ENCODE results near the gene ADNP. TPM values are rescaled to one million over a fixed set of nuclear protein-coding genes. Genes with fewer than 3 reads are reported as not detected.

Gene ADNP
- total RNA-seq, 1 experiment from 2014 or later = 143 TPM

DNA sequence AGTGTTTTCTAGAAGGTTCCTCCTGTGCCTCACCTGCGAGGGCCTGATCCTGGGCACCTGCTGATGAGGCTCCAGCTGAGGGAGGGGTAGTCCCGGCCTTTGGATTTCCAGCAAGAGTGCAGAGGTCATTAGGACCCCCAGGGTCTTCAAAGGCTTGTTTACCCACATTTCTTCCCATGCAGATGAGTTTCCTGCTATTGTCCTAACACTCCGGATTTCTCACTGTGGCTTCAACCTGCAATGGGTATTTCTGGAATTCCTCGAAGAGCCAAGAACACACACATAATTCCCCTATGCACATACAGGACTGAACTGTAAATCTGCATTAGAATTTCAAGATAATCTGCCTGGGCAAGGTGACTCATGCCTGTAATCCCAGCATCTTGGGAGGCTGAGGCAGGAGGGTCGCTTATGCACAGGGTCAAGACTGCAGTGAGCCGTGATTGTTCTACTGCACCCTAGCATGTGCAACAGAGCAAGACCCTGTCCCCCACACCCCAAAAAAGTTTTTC lies 53.9 kb downstream of the ADNP start:
- H2BK20ac ChIP-seq (ENCODE audit: low read depth, low read length, poor library complexity, severe bottlenecking) = no peak overlapping the region
- H3K27ac ChIP-seq (ENCODE audit: insufficient read length, low read depth, low read length) = no peak overlapping the region
- no peak overlapping the region for H4K91ac ChIP-seq (ENCODE audit: insufficient read length, low read depth, low read length)
- no peak overlapping the region for H3K18ac ChIP-seq (ENCODE audit: insufficient read length, low read depth, low read length)
- no peaks in the 10 kb centered on the region for H3K23me2 ChIP-seq (ENCODE audit: insufficient read length, low read depth, low read length, poor library complexity, severe bottlenecking)
- H3K14ac ChIP-seq (ENCODE audit: insufficient read depth, low read length) = no peak overlapping the region
- peaks cover 13 to 38% (median 26%) of the 10 kb centered on the region in 3 experiments for H3K36me3 Mint-ChIP-seq (ENCODE audit: insufficient read depth in 1 of 3, low read depth in 3 of 3)
- H3K27ac Mint-ChIP-seq = no peak overlapping the region; a peak in 1 of 7 replicates
- H3K4me1 ChIP-seq (ENCODE audit: insufficient read depth, low read length) = no peaks in the 10 kb centered on the region
- no peak overlapping the region for H3K9ac ChIP-seq (ENCODE audit: extremely low read depth, insufficient read length, low read length)
- no peak overlapping the region for H3K4me2 ChIP-seq (ENCODE audit: insufficient read depth, insufficient read length, low read length)
- H3K4ac ChIP-seq (ENCODE audit: low read depth, low read length) = no peak overlapping the region
- H3K9me3 ChIP-seq (ENCODE audit: control insufficient read depth, low read depth, low read length) = no peaks in the 10 kb centered on the region
- no peaks in the 10 kb centered on the region for H3K27me3 ChIP-seq (ENCODE audit: insufficient read depth, low read length)
- H3K4me1 Mint-ChIP-seq = peaks cover 24 to 30% of the 10 kb centered on the region in 2 experiments
- H2BK12ac ChIP-seq (ENCODE audit: insufficient read length, low read depth, low read length) = no peak overlapping the region
- H3K23ac ChIP-seq (ENCODE audit: insufficient read length, low read depth, low read length) = no peak overlapping the region
- DNase-seq = no peak
- no peak overlapping the region for H2AK5ac ChIP-seq (ENCODE audit: insufficient read length, low read length)
- no peaks in the 10 kb centered on the region for H3K27me3 Mint-ChIP-seq (ENCODE audit: low read depth)
- no peaks in the 10 kb centered on the region for H4K20me1 ChIP-seq (ENCODE audit: control insufficient read depth, insufficient read depth, insufficient read length)
- H4K5ac ChIP-seq (ENCODE audit: insufficient read length, low read depth, low read length) = no peak overlapping the region
- no peak overlapping the region for H2BK5ac ChIP-seq (ENCODE audit: insufficient read length, low read length)
- no peak overlapping the region for H2AFZ ChIP-seq (ENCODE audit: low read length)
- no peak overlapping the region for H3T11ph ChIP-seq (ENCODE audit: low read length)
- H3K79me1 ChIP-seq (ENCODE audit: insufficient read depth, low read depth, low read length, poor library complexity, severe bottlenecking) = no peaks in the 10 kb centered on the region
- no peak overlapping the region for H3K4me3 Mint-ChIP-seq
- no peak overlapping the region for H3K56ac ChIP-seq (ENCODE audit: insufficient read length, low read depth, low read length)
- no peak overlapping the region for H4K8ac ChIP-seq (replicated peaks; ENCODE audit: insufficient read length, low read depth, low read length)
- WGBS (ENCODE audit: extremely low coverage, insufficient read length, low lambda C conversion rate) = no CpG with 5 or more reads among the region's 6 CpGs
- TF ChIP-seq, protein P1, sequence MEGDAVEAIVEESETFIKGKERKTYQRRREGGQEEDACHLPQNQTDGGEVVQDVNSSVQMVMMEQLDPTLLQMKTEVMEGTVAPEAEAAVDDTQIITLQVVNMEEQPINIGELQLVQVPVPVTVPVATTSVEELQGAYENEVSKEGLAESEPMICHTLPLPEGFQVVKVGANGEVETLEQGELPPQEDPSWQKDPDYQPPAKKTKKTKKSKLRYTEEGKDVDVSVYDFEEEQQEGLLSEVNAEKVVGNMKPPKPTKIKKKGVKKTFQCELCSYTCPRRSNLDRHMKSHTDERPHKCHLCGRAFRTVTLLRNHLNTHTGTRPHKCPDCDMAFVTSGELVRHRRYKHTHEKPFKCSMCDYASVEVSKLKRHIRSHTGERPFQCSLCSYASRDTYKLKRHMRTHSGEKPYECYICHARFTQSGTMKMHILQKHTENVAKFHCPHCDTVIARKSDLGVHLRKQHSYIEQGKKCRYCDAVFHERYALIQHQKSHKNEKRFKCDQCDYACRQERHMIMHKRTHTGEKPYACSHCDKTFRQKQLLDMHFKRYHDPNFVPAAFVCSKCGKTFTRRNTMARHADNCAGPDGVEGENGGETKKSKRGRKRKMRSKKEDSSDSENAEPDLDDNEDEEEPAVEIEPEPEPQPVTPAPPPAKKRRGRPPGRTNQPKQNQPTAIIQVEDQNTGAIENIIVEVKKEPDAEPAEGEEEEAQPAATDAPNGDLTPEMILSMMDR (conservative IDR thresholded peaks at IDR 0.05) = no peak
- no peaks in the 10 kb centered on the region; a peak in 1 of 5 replicates for H3K9me3 Mint-ChIP-seq
- H3K79me2 ChIP-seq (ENCODE audit: insufficient read depth, low read length) = no peaks in the 10 kb centered on the region
- no peak overlapping the region for H2BK15ac ChIP-seq (ENCODE audit: low read depth, low read length)
- H2BK120ac ChIP-seq (ENCODE audit: low read depth, low read length, poor library complexity, severe bottlenecking) = no peak overlapping the region
